DOHH2 (cell line): Measurements from ENCODE around the gene ATP6V0D1.
A peak's percentile ranks its signal among the peaks of the same experiment; 100 is the strongest.

ENCODE experiments used
- H3F3A ChIP-seq: fragments of 200-600 bp; sonication (generic), shearing (Covaris generic); 2 replicates; pipeline ENCODE4 v1.6.0; 2016; ENCODE audit warnings: antibody characterized with exemption, mild to moderate bottlenecking; ENCODE audit not compliant: control insufficient read depth, insufficient read depth
- H3K27ac ChIP-seq: fragments of 200-600 bp; sonication (generic); 2 replicates; pipeline ENCODE4 v1.5.1; 2014; ENCODE audit warnings: low read depth, mild to moderate bottlenecking, low read length, moderate library complexity
- H3K27me3 ChIP-seq: fragments of 200-600 bp; sonication (generic); 2 replicates; pipeline ENCODE4 v1.6.1; 2014; ENCODE audit warnings: mild to moderate bottlenecking, low read length, mixed read lengths; ENCODE audit not compliant: control insufficient read depth
- H3K36me3 ChIP-seq: fragments of 200-600 bp; sonication (generic); 2 replicates; pipeline ENCODE4 v1.6.1; 2014; ENCODE audit warnings: mild to moderate bottlenecking, low read length, moderate library complexity, mixed read lengths; ENCODE audit not compliant: control insufficient read depth
- H3K4me1 ChIP-seq: fragments of 200-600 bp; sonication (generic); 2 replicates; pipeline ENCODE4 v1.6.1; 2014; ENCODE audit warnings: mild to moderate bottlenecking, low read length, mixed read lengths; ENCODE audit not compliant: control insufficient read depth
- H3K4me2 ChIP-seq: fragments of 200-600 bp; sonication (generic); 2 replicates; pipeline ENCODE4 v1.6.0; 2014; ENCODE audit warnings: mild to moderate bottlenecking, low read length, moderate library complexity
- H3K4me3 ChIP-seq: fragments of 200-600 bp; sonication (generic); 2 replicates; pipeline ENCODE4 v1.5.1; 2014; ENCODE audit warnings: mild to moderate bottlenecking, low read length, mixed read lengths
- H3K79me2 ChIP-seq: fragments of 200-600 bp; sonication (generic); 2 replicates; pipeline ENCODE4 v1.6.1; 2014; ENCODE audit warnings: mild to moderate bottlenecking, low read length, mixed read lengths; ENCODE audit not compliant: control insufficient read depth
- H3K9me2 ChIP-seq: fragments of 200-600 bp; sonication (generic); replicated peaks from 2 replicates; pipeline ENCODE4 v1.6.1; 2014; ENCODE audit warnings: mild to moderate bottlenecking, low read length, mixed read lengths; ENCODE audit not compliant: control insufficient read depth
- H3K9me3 ChIP-seq: fragments of 200-600 bp; sonication (generic); 2 replicates; pipeline ENCODE4 v1.6.1; 2014; ENCODE audit warnings: antibody characterized with exemption, low read length, mixed read lengths; ENCODE audit not compliant: control insufficient read depth, insufficient read depth
- H4K20me1 ChIP-seq: fragments of 200-600 bp; sonication (generic); 2 replicates; pipeline ENCODE4 v1.6.0; 2014; ENCODE audit warnings: low read depth, mild to moderate bottlenecking, antibody characterized with exemption, low read length, moderate library complexity; ENCODE audit not compliant: control insufficient read depth, insufficient read depth
- CTCF ChIP-seq: fragments of 200-600 bp; sonication (generic); IDR thresholded peaks from one replicate; pipeline ENCODE4 v1.5.1; 2014; ENCODE audit warnings: antibody characterized with exemption, mild to moderate bottlenecking, low read depth, low read length; ENCODE audit not compliant: poor library complexity, severe bottlenecking
- EZH2phosphoT487 ChIP-seq: fragments of 200-600 bp; sonication (generic); IDR thresholded peaks from 2 replicates; pipeline ENCODE4 v1.6.1; 2017; ENCODE audit warnings: borderline replicate concordance, mild to moderate bottlenecking, antibody characterized with exemption, low read length, moderate library complexity, mixed read lengths

The ATP6V0D1 gene

GRCh38 chr16:67458121-67458641, 22.8 kb downstream of the ATP6V0D1 start:
- H3K27me3 ChIP-seq, result no peaks in the 10 kb centered on the region
- no peak overlapping the region for H3K4me2 ChIP-seq
- H4K20me1 ChIP-seq, result no peaks in the 10 kb centered on the region
- H3K9me3 ChIP-seq, result no peaks in the 10 kb centered on the region
- H3F3A ChIP-seq, result no peaks in the 10 kb centered on the region
- H3K79me2 ChIP-seq, result peaks cover 9% of the 10 kb centered on the region
- peaks cover 3% of the 10 kb centered on the region; the same call in 1 of the 2 replicates for H3K36me3 ChIP-seq
- no peaks in the 10 kb centered on the region for H3K4me1 ChIP-seq
- H3K9me2 ChIP-seq, result no peaks in the 10 kb centered on the region
- no peak overlapping the region for H3K4me3 ChIP-seq
- TF ChIP-seq CTCF, result no peak
- TF ChIP-seq EZH2phosphoT487, result no peak
- H3K27ac ChIP-seq, result no peak overlapping the region

- Histone ChIP-seq H3K27ac (no peak overlapping the region), H3K4me3 (no peak overlapping the region), H4K20me1 (no peaks in the 10 kb centered on the region), H3F3A (no peaks in the 10 kb centered on the region), H3K36me3 (peaks cover 3% of the 10 kb centered on the region; the same call in 1 of the 2 replicates), H3K79me2 (peaks cover 3% of the 10 kb centered on the region), H3K9me3 (no peaks in the 10 kb centered on the region), H3K27me3 (no peaks in the 10 kb centered on the region), H3K4me2 (no peak overlapping the region), H3K4me1 (no peaks in the 10 kb centered on the region), H3K9me2 (no peaks in the 10 kb centered on the region)
- TF ChIP-seq EZH2phosphoT487, result no peak
- TF ChIP-seq CTCF, result no peak
Observed at GRCh38 chr16:67457611-67458010, 23.3 kb downstream of the ATP6V0D1 start.

GRCh38 chr16:67456391-67457081, 24.4 kb downstream of the ATP6V0D1 start:
- Histone ChIP-seq H3F3A (no peaks in the 10 kb centered on the region), H3K9me3 (no peaks in the 10 kb centered on the region), H4K20me1 (no peaks in the 10 kb centered on the region), H3K27me3 (no peaks in the 10 kb centered on the region), H3K4me2 (no peak overlapping the region), H3K36me3 (peaks cover 3% of the 10 kb centered on the region; the same call in 1 of the 2 replicates), H3K79me2 (peaks cover 3% of the 10 kb centered on the region; the same call in 1 of the 2 replicates), H3K4me3 (no peak overlapping the region), H3K9me2 (no peaks in the 10 kb centered on the region), H3K27ac (no peak overlapping the region), H3K4me1 (no peaks in the 10 kb centered on the region)
- peak; percentile 50 for TF ChIP-seq CTCF
- no peak for TF ChIP-seq EZH2phosphoT487
